HFFc6 (cell line): Measurements from ENCODE around the gene ARHGEF7. TPM values are rescaled to one million over a fixed set of nuclear protein-coding genes. Genes with fewer than 3 reads are reported as not detected.
A peak's percentile ranks its signal among the peaks of the same experiment; 100 is the strongest.

Source experiments
- DNase-seq: peaks from one replicate; pipeline ENCODE4 v3.0.0-alpha.2; 2018
- H3K27ac Mint-ChIP-seq: 2 replicates; pipeline ENCODE4 v1.8.0; 2020; ENCODE audit warnings: mild to moderate bottlenecking, mixed read lengths
- H3K27me3 Mint-ChIP-seq: 2 replicates; pipeline ENCODE4 v1.8.0; 2021; ENCODE audit warnings: mild to moderate bottlenecking, moderate library complexity, mixed read lengths; ENCODE audit not compliant: insufficient read depth
- H3K36me3 Mint-ChIP-seq: 2 replicates; pipeline ENCODE4 v1.8.0; 2021; ENCODE audit warnings: low read depth, mixed read lengths
- H3K4me1 Mint-ChIP-seq: 2 replicates; pipeline ENCODE4 v1.8.0; 2020; ENCODE audit warnings: low read depth, mixed read lengths
- H3K4me3 Mint-ChIP-seq: 2 replicates; pipeline ENCODE4 v1.8.0; 2020; ENCODE audit warnings: mild to moderate bottlenecking, moderate library complexity, mixed read lengths
- H3K9me3 Mint-ChIP-seq: 2 replicates; pipeline ENCODE4 v1.8.0; 2020; ENCODE audit warnings: mild to moderate bottlenecking, mixed read lengths
- total RNA-seq, 6 experiments: library from RNA; stranded (reverse); fragmentation: NEBNext Ultra II Directional; extraction: Animal tissue kit (Norgen Biotek cat#: 25700); gene quantifications; 2 replicates in 1 of 6; 3 replicates in 5 of 6; pipeline ENCODE4 v1.2.3, GENCODE V29; 2021
- TF ChIP-seq, protein P1 (sequence below): fragments of 200-600 bp; sonication (generic); IDR thresholded peaks from 2 replicates; pipeline ENCODE4 v1.5.0; 2021; ENCODE audit warnings: antibody characterized with exemption, mild to moderate bottlenecking

Gene ARHGEF7
- total RNA-seq, 6 experiments from 2014 or later, result 32.3 to 38.1 (median 35.0) TPM

DNA sequence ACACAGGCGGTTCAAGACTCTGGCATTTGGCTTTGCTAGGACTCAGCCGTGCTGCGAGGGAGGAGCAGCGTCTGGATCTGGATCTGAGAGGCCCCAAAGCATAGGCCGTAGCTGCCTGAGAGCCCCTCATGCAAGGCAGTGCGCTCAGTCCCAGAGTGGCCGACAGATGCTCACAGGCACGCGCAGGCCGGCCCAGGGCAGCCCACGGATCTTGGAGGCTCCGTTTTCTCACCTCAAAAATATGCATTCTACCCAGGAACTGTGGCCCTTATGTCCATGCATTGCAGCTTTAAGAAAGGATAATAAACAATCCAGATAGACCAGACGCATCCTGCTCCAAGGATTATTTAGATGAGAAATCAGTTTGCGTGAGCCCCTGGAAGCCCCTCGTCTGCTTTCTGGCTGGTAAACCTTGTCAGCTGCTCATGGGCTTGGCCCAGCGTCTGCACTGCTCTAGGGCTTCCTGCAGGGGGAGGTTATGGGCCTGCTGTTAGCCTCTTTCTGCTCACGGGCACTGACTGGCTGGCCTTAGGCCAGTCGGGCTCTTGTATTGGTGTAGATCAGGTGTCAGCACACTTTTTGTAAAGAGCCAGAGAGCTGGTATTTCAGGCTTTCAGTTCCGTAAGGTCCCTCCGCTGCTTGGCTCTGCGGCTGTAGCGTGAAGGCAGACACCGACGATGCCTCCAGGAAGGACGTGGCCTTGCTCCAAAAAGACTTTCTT is 229.5 kb downstream of the ARHGEF7 start:
- DNase-seq, result peak; percentile 29
- H3K27me3 Mint-ChIP-seq, result peaks cover 8% of the 10 kb centered on the region; the same call in 1 of the 2 replicates

DNA sequence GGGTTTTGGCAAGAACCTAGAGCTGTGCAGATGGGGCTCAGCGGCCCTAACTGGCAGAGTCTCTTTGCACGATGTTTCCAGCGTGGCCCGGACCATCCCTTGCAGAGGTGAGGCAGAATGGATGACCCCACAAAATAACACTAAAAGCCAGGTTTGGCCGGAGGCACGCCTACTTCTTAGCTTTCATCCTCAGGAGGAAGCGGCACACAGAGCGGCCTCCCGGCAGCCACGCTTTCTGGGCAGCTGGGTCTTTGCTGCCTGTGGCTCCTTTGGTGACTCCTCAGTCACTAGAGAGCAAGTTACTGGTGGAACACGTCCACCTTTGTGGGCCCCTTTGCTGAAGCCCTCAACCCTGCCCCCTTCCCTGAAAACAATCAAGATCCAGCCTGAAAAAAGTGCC is 230.6 kb downstream of the ARHGEF7 start:
- peaks cover 6% of the 10 kb centered on the region; the same call in 1 of the 2 replicates for H3K27me3 Mint-ChIP-seq
- no peak overlapping the region for H3K4me3 Mint-ChIP-seq
- TF ChIP-seq, protein P1, sequence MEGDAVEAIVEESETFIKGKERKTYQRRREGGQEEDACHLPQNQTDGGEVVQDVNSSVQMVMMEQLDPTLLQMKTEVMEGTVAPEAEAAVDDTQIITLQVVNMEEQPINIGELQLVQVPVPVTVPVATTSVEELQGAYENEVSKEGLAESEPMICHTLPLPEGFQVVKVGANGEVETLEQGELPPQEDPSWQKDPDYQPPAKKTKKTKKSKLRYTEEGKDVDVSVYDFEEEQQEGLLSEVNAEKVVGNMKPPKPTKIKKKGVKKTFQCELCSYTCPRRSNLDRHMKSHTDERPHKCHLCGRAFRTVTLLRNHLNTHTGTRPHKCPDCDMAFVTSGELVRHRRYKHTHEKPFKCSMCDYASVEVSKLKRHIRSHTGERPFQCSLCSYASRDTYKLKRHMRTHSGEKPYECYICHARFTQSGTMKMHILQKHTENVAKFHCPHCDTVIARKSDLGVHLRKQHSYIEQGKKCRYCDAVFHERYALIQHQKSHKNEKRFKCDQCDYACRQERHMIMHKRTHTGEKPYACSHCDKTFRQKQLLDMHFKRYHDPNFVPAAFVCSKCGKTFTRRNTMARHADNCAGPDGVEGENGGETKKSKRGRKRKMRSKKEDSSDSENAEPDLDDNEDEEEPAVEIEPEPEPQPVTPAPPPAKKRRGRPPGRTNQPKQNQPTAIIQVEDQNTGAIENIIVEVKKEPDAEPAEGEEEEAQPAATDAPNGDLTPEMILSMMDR, result no peak
- no peak for DNase-seq
- H3K27ac Mint-ChIP-seq, result no peak overlapping the region
- no peaks in the 10 kb centered on the region for H3K36me3 Mint-ChIP-seq
- H3K4me1 Mint-ChIP-seq, result peaks cover 11% of the 10 kb centered on the region; the same call in 1 of the 2 replicates
- H3K9me3 Mint-ChIP-seq, result no peaks in the 10 kb centered on the region

More for the DNA sequence above, 229.5 kb downstream of the ARHGEF7 start:
- Mint-ChIP-seq H3K36me3 (no peaks in the 10 kb centered on the region), H3K4me1 (peaks cover 11% of the 10 kb centered on the region; the same call in 1 of the 2 replicates), H3K4me3 (no peak overlapping the region), H3K9me3 (no peaks in the 10 kb centered on the region), H3K27ac (no peak overlapping the region)
- TF ChIP-seq, protein P1, result peak; percentile 46; the same call in 1 of the 2 replicates

DNA sequence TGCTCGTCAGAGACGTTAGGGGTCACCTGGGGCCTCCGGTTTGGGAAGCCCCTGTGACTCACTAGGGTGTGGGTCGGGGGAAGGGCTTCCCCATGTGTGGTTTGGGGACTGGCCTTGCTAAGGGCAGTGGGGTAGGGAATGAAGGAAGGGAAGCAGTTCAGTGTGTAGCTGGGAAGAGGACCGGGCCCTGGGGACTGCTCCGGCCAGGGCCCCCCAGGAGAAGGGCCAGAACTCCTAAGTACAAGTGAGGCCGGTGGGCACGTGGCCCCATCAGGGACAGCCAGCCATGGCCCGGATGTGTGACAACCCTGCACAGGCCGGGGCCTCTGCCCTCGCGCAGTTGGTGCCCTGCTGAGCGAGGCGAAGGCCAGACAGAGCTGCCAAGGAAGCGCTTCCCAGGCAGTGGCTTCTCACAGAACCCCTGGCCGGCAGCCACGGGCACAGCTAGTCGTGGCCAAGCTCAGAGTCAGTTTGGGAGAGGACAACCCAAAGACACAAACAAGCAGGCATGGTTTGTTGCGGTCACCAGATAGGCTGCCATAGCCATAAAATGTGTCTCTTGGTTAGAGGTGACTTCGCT is 231.1 kb downstream of the ARHGEF7 start:
- H3K27me3 Mint-ChIP-seq, result peaks cover 6% of the 10 kb centered on the region; the same call in 1 of the 2 replicates
- DNase-seq, result no peak
- H3K4me1 Mint-ChIP-seq, result peaks cover 11% of the 10 kb centered on the region; the same call in 1 of the 2 replicates
- H3K27ac Mint-ChIP-seq, result no peak overlapping the region
- H3K4me3 Mint-ChIP-seq, result no peak overlapping the region
- no peaks in the 10 kb centered on the region for H3K9me3 Mint-ChIP-seq
- H3K36me3 Mint-ChIP-seq, result no peaks in the 10 kb centered on the region
- TF ChIP-seq, protein P1, result no peak

DNA sequence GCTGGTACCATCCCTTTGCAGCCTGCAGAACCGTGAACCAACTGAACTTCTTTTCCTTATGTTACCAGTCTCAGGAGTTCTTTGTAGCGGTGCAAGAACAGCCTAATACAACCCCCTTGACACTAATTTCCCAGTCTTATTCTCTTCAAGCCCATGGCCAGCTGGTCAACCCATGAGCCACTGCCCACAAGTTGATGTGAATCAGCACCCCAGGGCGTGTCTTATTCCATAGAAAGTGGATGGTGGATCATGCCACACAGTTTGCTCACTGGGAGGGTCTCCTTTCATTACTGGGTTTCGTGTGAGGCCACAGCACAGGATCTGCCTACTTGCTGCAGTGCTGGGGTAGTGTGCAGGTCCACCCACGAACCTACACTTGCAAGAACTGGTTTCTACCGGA is 232.3 kb downstream of the ARHGEF7 start:
- H3K4me3 Mint-ChIP-seq, result no peak overlapping the region
- TF ChIP-seq, protein P1, result no peak
- no peaks in the 10 kb centered on the region for H3K9me3 Mint-ChIP-seq
- no peak overlapping the region; the same call in 1 of the 2 replicates for H3K27ac Mint-ChIP-seq
- H3K4me1 Mint-ChIP-seq, result peaks cover 11% of the 10 kb centered on the region; the same call in 1 of the 2 replicates
- DNase-seq, result no peak
- H3K27me3 Mint-ChIP-seq, result peaks cover 6% of the 10 kb centered on the region; the same call in 1 of the 2 replicates
- H3K36me3 Mint-ChIP-seq, result no peaks in the 10 kb centered on the region

DNA sequence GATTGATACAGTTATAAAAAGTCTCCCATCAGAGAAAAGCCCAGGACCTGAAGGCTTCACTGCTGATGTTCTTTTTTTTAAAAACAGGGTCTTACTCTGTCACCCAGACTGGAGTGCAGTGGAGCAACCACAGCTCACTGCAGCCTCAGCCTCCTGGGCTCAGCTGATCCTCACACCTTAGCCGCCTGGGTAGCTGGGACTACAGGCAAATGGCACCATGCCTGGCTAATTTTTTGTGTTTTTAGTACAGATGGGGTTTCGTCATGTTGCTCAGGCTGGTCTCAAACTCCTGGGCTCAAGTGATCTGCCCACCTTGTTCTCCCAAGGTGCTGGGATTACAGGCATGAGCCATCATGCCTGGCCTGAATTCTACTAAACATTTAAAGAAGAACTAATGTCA is 238.4 kb downstream of the ARHGEF7 start:
- Mint-ChIP-seq H3K27me3 (peaks cover 7% of the 10 kb centered on the region; the same call in 1 of the 2 replicates), H3K4me1 (no peaks in the 10 kb centered on the region), H3K9me3 (no peaks in the 10 kb centered on the region), H3K27ac (no peak overlapping the region), H3K4me3 (no peak overlapping the region), H3K36me3 (no peaks in the 10 kb centered on the region)
- DNase-seq, result no peak
- TF ChIP-seq, protein P1, result no peak
